Stimulated activated CD4-positive, alpha-beta T cell treated with anti-CD3 and anti-CD28 coated beads, Interleukin-15, amount 100 ng/mL, for 48 hours (primary cell): Measurements from ENCODE around the gene INSR.

ENCODE experiments used
- DNase-seq, 2 donors: peaks; one replicate each; pipeline ENCODE4 v3.0.0-alpha.2; 2020; ENCODE audit warnings: low read depth in 2 of 2

INSR gene

DNA sequence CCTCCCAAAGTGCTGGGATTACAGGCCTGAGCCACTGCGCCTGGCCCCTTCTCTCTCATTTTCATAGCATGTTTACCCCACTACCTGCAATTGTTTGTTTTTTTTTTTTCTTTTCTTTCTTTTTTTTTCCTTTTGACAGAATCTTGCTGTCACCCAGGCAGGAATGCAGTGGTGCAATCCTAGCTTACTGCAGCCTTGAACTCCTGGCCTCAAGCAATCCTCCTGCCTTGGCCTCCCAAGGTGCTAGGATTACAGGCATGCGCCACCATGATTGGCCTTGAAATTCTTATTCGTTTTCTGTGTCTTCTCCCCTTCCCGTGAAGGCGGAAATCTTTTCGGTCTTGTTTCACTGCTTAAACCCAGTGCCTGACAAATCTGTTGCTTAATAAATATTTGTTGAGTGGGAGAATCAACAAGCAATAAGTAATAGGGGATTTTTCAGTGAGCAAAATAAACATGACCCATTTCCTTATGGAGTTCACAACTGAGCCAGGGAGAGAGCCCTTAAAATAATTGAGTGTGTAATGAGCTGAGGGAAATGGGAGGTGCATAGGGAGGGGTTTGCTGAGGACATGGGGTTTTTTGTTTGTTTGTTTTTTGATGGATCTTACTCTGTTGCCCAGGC lies 1.8 kb upstream of the INSR start:
- DNase-seq = no peak

GRCh38 chr19:7294558-7295212 lies 471 bp upstream of the INSR start:
- no peak for DNase-seq

GRCh38 chr19:7292950-7293761 lies 1.1 kb downstream of the INSR start:
- no peak for DNase-seq

DNA sequence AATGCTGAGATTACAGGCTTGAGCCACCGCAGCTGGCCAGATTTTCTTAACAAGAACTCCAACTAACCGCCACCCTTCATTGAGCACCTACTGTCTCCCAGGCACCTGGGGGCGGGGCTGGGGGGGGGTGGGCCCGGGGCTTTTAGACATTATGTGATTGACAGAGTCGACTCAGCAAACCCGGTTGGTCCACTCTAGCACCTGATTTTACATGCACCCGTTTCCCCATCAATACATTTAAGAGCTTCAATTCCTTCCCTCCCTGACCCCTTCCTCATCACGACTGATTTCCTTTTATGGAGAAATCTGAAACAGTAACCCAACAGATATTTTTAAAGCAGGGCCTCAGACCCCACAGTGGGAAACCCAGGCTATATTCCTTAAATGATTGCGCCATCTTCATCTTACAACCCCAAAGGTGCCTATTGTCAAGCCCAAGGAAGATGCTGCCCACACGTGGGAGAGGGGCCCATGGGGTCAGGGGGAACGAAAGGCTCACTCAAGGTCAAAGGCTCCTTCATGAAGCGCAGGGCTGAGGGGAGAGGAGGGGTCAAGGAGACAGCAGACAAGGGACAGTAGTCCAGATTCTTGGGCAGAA lies 1.8 kb downstream of the INSR start:
- no peak for DNase-seq

- DNase-seq = no peak
Observed at GRCh38 chr19:7288977-7289376, 5.2 kb downstream of the INSR start.

GRCh38 chr19:7288131-7288530 lies 6.1 kb downstream of the INSR start:
- no peak for DNase-seq

- no peak for DNase-seq
Observed at GRCh38 chr19:7287722-7288121, 6.5 kb downstream of the INSR start.

DNA sequence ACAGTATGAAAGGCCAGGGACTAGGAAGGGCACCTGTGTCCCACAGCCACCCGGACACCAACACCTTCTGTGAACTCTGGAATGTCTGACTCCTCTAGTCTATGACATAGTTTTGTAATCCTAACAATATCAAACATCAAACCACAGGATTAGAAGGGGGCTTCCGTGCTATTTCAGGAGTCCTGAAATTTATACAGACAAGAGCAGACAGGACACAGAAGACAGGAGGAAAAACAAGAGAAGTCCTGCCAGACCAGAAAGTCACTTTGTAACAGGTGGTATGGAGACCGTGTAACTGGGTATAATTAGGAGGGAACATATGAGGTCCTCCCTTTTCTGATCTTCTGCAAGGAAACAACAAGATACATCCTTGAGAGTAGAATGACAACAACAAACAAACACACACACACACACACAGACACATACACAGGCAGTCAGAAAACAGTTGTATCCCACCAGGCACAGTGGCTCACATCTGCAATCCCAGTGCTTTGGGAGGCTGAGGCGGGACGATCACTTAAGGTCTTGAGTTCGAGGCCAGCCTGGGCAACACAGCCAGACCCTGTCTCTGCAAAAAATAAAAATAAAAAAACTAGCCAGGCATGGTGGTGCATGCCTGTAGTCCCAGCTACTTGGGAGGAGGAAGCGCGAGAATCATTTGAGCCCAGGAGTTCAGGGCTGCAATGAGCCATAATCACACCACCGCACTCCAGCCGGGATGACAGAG lies 13.1 kb downstream of the INSR start:
- no peak for DNase-seq

DNA sequence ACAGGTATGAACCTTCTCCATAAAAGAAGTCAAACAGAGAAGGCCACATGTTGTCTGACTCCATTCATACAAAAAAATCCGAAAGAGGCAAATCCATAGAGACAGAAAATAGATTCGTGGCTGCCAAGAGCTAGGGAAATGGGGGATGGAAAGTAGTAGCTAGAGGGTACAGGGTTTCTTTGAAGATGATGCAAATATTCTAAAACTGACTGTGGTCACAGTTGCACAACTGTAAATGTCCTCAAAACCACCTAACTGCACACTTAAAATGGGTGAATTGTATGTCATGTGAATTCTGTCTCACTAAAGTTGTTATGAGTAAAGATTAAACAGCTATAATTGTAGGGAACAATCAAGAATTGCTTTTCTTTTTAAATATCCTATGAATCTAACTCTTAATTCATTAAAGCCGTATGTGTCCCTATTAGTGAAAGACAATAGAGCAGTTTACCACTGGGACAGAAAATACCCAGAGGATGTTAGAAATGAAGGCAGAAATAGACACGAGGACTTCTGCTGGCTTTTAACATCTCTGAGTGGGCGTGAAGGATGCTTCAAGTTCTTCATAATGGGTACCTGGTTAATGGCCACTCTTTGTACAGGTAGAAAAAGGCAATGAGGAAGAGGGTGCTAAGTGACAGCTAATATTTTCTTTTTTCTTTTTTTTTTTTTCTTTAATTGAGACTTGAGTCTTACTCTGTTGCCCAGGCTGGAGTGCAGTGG lies 21.2 kb downstream of the INSR start:
- DNase-seq = no peak

GRCh38 chr19:7268705-7269098 lies 25.5 kb downstream of the INSR start:
- no peak for DNase-seq

- DNase-seq = no peak
Observed at GRCh38 chr19:7267792-7268704, 26.2 kb downstream of the INSR start.

- no peak for DNase-seq
Observed at GRCh38 chr19:7266832-7267231, 27.4 kb downstream of the INSR start.

DNA sequence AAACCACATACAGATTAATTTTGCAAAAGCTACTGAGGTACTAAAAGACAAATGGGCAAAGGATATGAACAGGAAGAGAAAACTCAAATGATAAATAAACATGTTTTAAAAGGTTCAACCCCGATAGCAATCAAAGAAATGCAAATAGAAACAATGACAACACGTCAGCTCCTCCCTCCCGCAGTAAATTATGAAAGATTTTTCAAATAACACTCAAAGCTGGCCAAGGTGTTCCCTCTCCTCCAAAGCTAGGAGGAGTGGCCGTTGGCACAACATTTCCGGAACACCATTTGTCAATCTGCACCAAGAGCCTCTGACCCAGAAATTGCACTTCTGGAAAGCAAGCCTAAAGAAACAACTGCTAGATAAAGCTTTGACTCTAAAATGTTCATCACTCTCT lies 28.3 kb downstream of the INSR start:
- DNase-seq = no peak

GRCh38 chr19:7264858-7265257 lies 29.4 kb downstream of the INSR start:
- DNase-seq = no peak

GRCh38 chr19:7263521-7263920 lies 30.7 kb downstream of the INSR start:
- no peak for DNase-seq

- DNase-seq = no peak
Observed at GRCh38 chr19:7263066-7263465, 31.1 kb downstream of the INSR start.

GRCh38 chr19:7262470-7262869 lies 31.7 kb downstream of the INSR start:
- DNase-seq = no peak

DNA sequence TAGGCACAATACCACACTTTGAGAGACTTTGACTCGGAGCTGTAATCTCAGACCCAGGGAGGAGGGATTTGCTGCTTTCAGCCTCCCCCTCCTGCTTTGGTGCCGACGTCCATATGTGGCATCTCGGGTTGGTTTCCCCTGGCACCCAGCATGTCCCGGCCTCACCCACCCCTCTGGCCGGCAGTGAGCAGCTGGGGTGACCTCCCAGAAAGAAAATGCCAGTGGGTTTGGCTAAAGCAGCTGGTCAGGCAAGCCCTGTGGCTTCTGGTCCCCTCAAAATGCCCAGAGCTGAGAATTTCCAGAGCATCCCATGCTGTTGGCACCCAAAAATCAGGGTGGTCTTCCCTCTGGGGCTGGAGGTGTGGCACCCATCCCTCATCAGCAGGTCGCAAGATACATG lies 34.1 kb downstream of the INSR start:
- no peak for DNase-seq

GRCh38 chr19:7258840-7259395 lies 35.3 kb downstream of the INSR start:
- no peak for DNase-seq
